ENCODE results near the gene FOXO1.

DNA sequence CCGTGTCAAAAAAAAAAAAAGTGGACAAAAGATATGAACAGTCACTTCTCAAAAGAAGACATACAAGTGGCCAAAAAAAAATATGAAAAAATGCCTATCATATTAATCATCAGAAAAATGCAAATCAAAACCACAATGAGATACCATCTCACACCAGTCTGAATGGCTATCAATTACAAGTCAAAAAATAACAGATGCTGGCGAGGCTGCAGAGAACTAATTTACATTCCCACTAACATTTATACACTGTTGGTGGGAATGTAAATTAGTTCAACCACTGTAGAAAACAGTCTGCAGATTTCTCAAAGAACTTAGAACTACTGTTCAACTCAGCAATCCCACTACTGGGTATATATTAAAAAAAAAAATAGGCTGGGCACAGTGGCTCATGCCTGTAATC is 26.5 kb upstream of the FOXO1 start:
- TF ChIP-seq, protein P1, sequence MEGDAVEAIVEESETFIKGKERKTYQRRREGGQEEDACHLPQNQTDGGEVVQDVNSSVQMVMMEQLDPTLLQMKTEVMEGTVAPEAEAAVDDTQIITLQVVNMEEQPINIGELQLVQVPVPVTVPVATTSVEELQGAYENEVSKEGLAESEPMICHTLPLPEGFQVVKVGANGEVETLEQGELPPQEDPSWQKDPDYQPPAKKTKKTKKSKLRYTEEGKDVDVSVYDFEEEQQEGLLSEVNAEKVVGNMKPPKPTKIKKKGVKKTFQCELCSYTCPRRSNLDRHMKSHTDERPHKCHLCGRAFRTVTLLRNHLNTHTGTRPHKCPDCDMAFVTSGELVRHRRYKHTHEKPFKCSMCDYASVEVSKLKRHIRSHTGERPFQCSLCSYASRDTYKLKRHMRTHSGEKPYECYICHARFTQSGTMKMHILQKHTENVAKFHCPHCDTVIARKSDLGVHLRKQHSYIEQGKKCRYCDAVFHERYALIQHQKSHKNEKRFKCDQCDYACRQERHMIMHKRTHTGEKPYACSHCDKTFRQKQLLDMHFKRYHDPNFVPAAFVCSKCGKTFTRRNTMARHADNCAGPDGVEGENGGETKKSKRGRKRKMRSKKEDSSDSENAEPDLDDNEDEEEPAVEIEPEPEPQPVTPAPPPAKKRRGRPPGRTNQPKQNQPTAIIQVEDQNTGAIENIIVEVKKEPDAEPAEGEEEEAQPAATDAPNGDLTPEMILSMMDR (IDR thresholded peaks at IDR 0.05; ENCODE audit: low read depth, low read length, poor library complexity, severe bottlenecking) = no peak
- TF ChIP-seq EZH2phosphoT487 (IDR thresholded peaks at IDR 0.05; ENCODE audit: borderline replicate concordance, low read length) = no peak
